GM23338 (cell line): Measurements from ENCODE around the gene PVALEF.

Experiments
- CTCF ChIP-seq, 2 experiments: fragments of 200-600 bp in 1 of 2; sonication (generic) in 1 of 2; conservative IDR thresholded peaks; 2 replicates each; pipeline versions ENCODE4 v1.5.1 to v1.6.1; 2016 to 2017; ENCODE audit warnings: antibody characterized with exemption in 2 of 2, low read depth in 2 of 2, mild to moderate bottlenecking in 2 of 2, moderate library complexity in 1 of 2
- EZH2 ChIP-seq: fragments of 200-600 bp; sonication (generic); IDR thresholded peaks from one replicate; pipeline ENCODE4 v1.8.0; 2017; ENCODE audit warnings: antibody characterized with exemption, mild to moderate bottlenecking, low read depth; ENCODE audit not compliant: unreplicated experiment
- EZH2phosphoT487 ChIP-seq: fragments of 200-600 bp; sonication (generic); IDR thresholded peaks from one replicate; pipeline ENCODE4 v1.8.1; 2018; ENCODE audit warnings: antibody characterized with exemption; ENCODE audit not compliant: unreplicated experiment
- POLR2AphosphoS5 ChIP-seq: IDR thresholded peaks from 2 replicates; pipeline ENCODE4 v1.6.1; 2016; ENCODE audit warnings: antibody characterized with exemption, low read depth
- STAT1 ChIP-seq: IDR thresholded peaks from one replicate; pipeline ENCODE4 v1.6.1; 2016; ENCODE audit warnings: antibody characterized with exemption; ENCODE audit not compliant: unreplicated experiment

- TF ChIP-seq CTCF (conservative IDR thresholded peaks at IDR 0.05; ENCODE audit: low read depth in 2 of 2) (peak; percentile 61 to 72), EZH2phosphoT487 (no peak), POLR2AphosphoS5 (no peak; the same call in 1 of the 2 replicates), STAT1 (no peak), EZH2 (no peak)
Observed at GRCh38 chr17:81119223-81120148, 45.8 kb upstream of the PVALEF start.
